Natural killer cell (primary cell): ENCODE measurements around the gene RXRG. TPM values are rescaled to one million over a fixed set of nuclear protein-coding genes. Genes with fewer than 3 reads are reported as not detected.

ENCODE experiments used
- ATAC-seq, 3 donors: fragments of 150-1000 bp in 2 of 3; fragments of 200-7000 bp in 1 of 3; cut with Tn5 transposase; 1 replicate in 1 of 3; 2 replicates in 2 of 3; pipeline ENCODE4 v1.10.0; 2021; ENCODE audit warnings: mild to moderate bottlenecking in 2 of 3, moderate library complexity in 2 of 3
- DNase-seq, 2 donors: peaks; one replicate each; pipeline versions ENCODE4 v3.0.0 to v3.0.0-alpha.2; 2013 to 2021; ENCODE audit warnings: mixed read lengths in 1 of 2
- H3K27ac ChIP-seq: one replicate; pipeline ENCODE4 v1.5.1; 2013; ENCODE audit warnings: mild to moderate bottlenecking, low read length
- H3K27me3 ChIP-seq: one replicate; pipeline ENCODE4 v1.6.1; 2013; ENCODE audit warnings: low read length; ENCODE audit not compliant: control insufficient read depth, insufficient read depth
- H3K36me3 ChIP-seq: one replicate; pipeline ENCODE4 v1.6.1; 2013; ENCODE audit warnings: low read length; ENCODE audit not compliant: control insufficient read depth, insufficient read depth
- H3K4me1 ChIP-seq: one replicate; pipeline ENCODE4 v1.6.1; 2013; ENCODE audit warnings: low read length; ENCODE audit not compliant: control insufficient read depth, insufficient read depth
- H3K4me3 ChIP-seq: one replicate; pipeline ENCODE4 v1.5.1; 2013; ENCODE audit warnings: low read length
- H3K9me3 ChIP-seq: one replicate; pipeline ENCODE4 v1.6.1; 2013; ENCODE audit warnings: low read length; ENCODE audit not compliant: control insufficient read depth, insufficient read depth
- H3K27ac Mint-ChIP-seq, 2 donors: one replicate each; pipeline ENCODE4 v1.8.0; 2022; ENCODE audit warnings: mild to moderate bottlenecking in 2 of 2, mixed read lengths in 2 of 2, moderate library complexity in 1 of 2
- H3K27me3 Mint-ChIP-seq, 2 donors: one replicate each; pipeline ENCODE4 v1.8.0; 2022; ENCODE audit warnings: low read depth in 2 of 2, mixed read lengths in 2 of 2
- H3K36me3 Mint-ChIP-seq: one replicate; pipeline ENCODE4 v1.8.0; 2022; ENCODE audit warnings: mixed read lengths
- H3K4me1 Mint-ChIP-seq, 2 donors: one replicate each; pipeline ENCODE4 v1.8.0; 2022; ENCODE audit warnings: mixed read lengths in 2 of 2
- H3K4me3 Mint-ChIP-seq: one replicate; pipeline ENCODE4 v1.8.0; 2022; ENCODE audit warnings: mild to moderate bottlenecking, moderate library complexity, mixed read lengths
- H3K9me3 Mint-ChIP-seq, 2 donors: one replicate each; pipeline ENCODE4 v1.8.0; 2022; ENCODE audit warnings: mixed read lengths in 2 of 2
- CTCF ChIP-seq: fragments of 200-600 bp; IDR thresholded peaks from one replicate; pipeline ENCODE4 v1.8.0; 2022; ENCODE audit warnings: antibody characterized with exemption
- WGBS: methylation state at CpG from one replicate; pipeline ENCODE4 v1.1.7; 2013; ENCODE audit warnings: missing lambda C conversion rate; ENCODE audit not compliant: insufficient coverage; 5-methylcytosine and 5-hydroxymethylcytosine counted together
- intact Hi-C: fragments of 100-400 bp; cut with micrococcal nuclease; formaldehyde crosslinking; loops from one replicate; pipeline ENCODE4 v1.14.2; 2022
- total RNA-seq, 4 donors: library from RNA; stranded (reverse); fragments of 120-200 nt in 1 of 4; gene quantifications; one replicate each; pipeline versions ENCODE4 v1.2.3 to v1.2.4, GENCODE V29; 2013 to 2022

Gene RXRG
- total RNA-seq, 3 donors from 2014 or later (not counting 1 experiment from before 2014, with no cell fraction given), result not detected

DNA sequence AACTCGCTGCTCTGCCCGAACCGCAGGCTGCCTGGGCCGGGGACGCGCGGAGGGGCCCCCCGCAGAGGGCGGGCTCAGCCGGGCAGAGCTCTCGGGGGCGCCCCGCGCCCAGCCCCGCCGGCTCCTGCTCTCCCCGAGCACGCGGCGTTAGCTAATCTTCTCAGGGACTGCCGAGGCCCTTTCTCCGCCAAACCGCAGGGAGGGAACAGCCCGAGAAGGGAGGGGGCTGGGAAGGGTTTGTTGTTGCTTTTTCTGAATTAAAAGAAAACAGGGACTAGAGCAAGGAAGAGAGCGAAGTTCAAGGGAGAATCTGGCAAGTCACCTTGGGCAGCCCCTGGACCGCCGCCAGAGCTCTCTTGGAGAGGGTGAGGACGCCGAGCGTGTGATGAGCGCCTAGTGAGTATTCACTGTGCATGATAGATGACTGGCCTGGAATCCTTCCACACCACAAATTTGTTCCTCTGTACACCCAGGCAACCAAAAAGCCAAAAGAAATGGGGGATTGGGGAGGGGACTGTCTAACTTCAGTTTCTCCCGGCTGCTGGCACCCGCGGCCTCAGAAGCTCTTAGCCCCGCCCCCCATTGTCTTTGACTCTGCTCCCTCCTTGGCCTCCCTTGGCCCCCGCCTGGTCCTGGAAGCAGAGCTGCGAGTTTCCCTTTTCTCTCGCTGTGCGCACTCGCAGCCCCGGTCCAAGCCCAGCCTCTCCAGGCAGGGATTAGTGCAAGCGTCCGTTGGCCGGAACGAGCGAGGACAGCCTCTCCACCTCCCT is 68.7 kb downstream of the RXRG start:
- DNase-seq, result peak in 1 of 2 donors; percentile 54
- Mint-ChIP-seq H3K9me3 (no peaks in the 10 kb centered on the region), H3K36me3 (no peaks in the 10 kb centered on the region), H3K4me1 (peaks cover 12% of the 10 kb centered on the region in 2 donors), H3K4me3 (peak overlapping the region; percentile 54), H3K27me3 (peaks cover 35 to 75% of the 10 kb centered on the region in 2 donors), H3K27ac (no peak overlapping the region)
- TF ChIP-seq CTCF, result no peak
- Histone ChIP-seq H3K27ac (no peak overlapping the region), H3K36me3 (no peaks in the 10 kb centered on the region), H3K4me1 (peaks cover 12% of the 10 kb centered on the region), H3K9me3 (no peaks in the 10 kb centered on the region), H3K27me3 (peaks cover 17% of the 10 kb centered on the region), H3K4me3 (no peak overlapping the region)
- intact Hi-C loops, result no loop called here
- peak; percentile 36 to 67 (median 41) for ATAC-seq
- 3% methylated on average over 46 of the region's 46 CpGs for WGBS

GRCh38 chr1:165375623-165376022 is 69.3 kb downstream of the RXRG start:
- Mint-ChIP-seq H3K27me3 (peaks cover 38 to 81% of the 10 kb centered on the region in 2 donors), H3K4me3 (no peak overlapping the region)

DNA sequence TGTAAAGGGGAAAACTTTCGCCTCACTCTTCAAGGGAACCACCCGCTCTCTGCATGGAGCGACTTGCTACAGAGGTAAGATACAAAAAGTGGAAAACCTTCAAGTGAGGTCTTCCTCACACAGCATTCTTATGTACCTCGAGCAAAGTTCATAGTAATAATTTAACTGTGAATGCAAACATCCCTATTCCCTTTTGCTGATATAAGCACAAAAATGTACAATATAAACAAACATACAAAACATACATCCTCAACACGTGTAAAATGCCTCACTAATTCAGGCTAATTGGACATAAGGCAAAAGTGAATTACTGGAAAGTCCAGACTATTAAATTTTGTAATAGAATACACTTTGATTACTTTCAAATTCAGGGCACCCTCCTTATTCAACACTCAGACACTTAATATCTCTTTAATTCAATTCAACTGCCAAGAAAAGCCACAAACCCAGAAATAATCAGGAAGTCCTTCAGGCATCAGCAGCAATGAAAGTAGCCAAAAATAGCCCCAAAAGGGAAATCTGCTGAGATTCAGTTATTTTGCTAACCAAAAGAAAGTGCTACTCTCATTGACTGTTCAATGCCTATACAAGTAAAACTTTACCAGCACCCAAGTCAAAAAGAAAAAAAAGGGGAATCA is 73.2 kb downstream of the RXRG start:
- ATAC-seq, result no peak

More at GRCh38 chr1:165375623-165376022, 69.3 kb downstream of the RXRG start:
- H3K27ac Mint-ChIP-seq, result no peak overlapping the region
- H3K36me3 Mint-ChIP-seq, result no peaks in the 10 kb centered on the region
- Histone ChIP-seq H3K4me1 (peaks cover 12% of the 10 kb centered on the region), H3K4me3 (no peak overlapping the region), H3K36me3 (no peaks in the 10 kb centered on the region), H3K27ac (no peak overlapping the region), H3K27me3 (peaks cover 19% of the 10 kb centered on the region), H3K9me3 (no peaks in the 10 kb centered on the region)
- 14% methylated on average over 6 of the region's 7 CpGs for WGBS
- ATAC-seq (no peak), DNase-seq (no peak)
- peaks cover 12% of the 10 kb centered on the region in 2 donors for H3K4me1 Mint-ChIP-seq
- intact Hi-C loops, result no loop called here
- H3K9me3 Mint-ChIP-seq, result no peaks in the 10 kb centered on the region
- TF ChIP-seq CTCF, result no peak

More for the DNA sequence above, 73.2 kb downstream of the RXRG start:
- no peaks in the 10 kb centered on the region for H3K9me3 Mint-ChIP-seq
- Histone ChIP-seq H3K27me3 (peaks cover 16% of the 10 kb centered on the region), H3K27ac (no peak overlapping the region), H3K4me1 (peaks cover 10% of the 10 kb centered on the region), H3K9me3 (no peaks in the 10 kb centered on the region), H3K36me3 (no peaks in the 10 kb centered on the region), H3K4me3 (no peak overlapping the region)
- H3K4me3 Mint-ChIP-seq, result no peak overlapping the region
- intact Hi-C loops, result no loop called here
- TF ChIP-seq CTCF, result no peak
- no peak overlapping the region for H3K27ac Mint-ChIP-seq
- H3K36me3 Mint-ChIP-seq, result no peaks in the 10 kb centered on the region
- peaks cover 6 to 12% of the 10 kb centered on the region in 2 donors for H3K4me1 Mint-ChIP-seq
- 30% methylated on average over 4 of the region's 5 CpGs for WGBS
- peaks cover 31 to 84% of the 10 kb centered on the region in 2 donors for H3K27me3 Mint-ChIP-seq
- no peak for DNase-seq
